Prostate gland (tissue), 2 donors: ENCODE results near the gene SIPA1.

Experiments
- CTCF ChIP-seq, 4 experiments: fragments of 200-600 bp in 2 of 4; fragments of 450-650 bp in 2 of 4; sonication (generic) in 2 of 4; IDR thresholded peaks; 1 replicate in 3 of 4; 2 replicates in 1 of 4; pipeline ENCODE4 v1.5.1; 2016 to 2019; ENCODE audit warnings: antibody characterized with exemption in 4 of 4, mild to moderate bottlenecking in 2 of 4, moderate library complexity in 2 of 4
- POLR2A ChIP-seq: fragments of 450-650 bp; IDR thresholded peaks from one replicate; pipeline ENCODE4 v1.6.1; 2016; ENCODE audit warnings: antibody characterized with exemption, mild to moderate bottlenecking

GRCh38 chr11:65653229-65654225 is 15.6 kb downstream of the SIPA1 start:
- TF ChIP-seq POLR2A, result no peak
- no peak for TF ChIP-seq CTCF (IDR thresholded peaks at IDR 0.05)
